Activated CD8-positive, alpha-beta memory T cell treated with anti-CD3 and anti-CD28 coated beads, Interleukin-2, amount 50 U/mL, for 4 hours (primary cell): ENCODE data around the gene CEACAM7.

Experiments
- DNase-seq: peaks from one replicate; pipeline ENCODE4 v3.0.0-alpha.2; 2020

CEACAM7 gene

DNA sequence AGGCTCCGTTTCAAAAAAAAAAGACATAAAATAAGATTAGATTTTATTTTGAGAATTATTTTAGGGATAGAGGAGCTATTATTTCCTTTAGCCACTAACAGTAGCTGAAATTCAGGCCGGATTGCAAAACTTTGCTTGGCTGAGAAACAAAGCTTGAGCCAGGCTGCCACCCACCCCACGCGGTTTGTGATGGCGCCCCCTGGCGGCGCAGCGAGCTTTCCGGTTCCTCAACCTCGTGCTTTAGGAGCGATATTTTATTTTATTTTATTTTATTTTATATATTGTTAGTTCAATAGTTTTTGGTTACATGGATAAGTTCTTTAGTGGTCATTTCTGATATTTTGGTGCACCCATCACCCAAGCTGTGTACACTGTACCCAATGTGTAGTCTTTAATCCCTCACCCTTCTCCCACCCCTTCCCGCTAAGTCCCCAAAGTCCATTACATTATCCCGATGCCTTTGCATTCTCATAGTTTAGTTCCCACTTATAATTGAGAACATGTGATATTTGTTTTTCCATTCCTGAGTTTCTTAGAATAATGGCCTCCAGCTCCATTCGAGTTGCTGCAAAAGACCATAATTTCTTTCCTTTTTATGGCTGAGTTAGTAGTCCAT lies 41.4 kb downstream of the CEACAM7 start:
- DNase-seq: peak; percentile 48

DNA sequence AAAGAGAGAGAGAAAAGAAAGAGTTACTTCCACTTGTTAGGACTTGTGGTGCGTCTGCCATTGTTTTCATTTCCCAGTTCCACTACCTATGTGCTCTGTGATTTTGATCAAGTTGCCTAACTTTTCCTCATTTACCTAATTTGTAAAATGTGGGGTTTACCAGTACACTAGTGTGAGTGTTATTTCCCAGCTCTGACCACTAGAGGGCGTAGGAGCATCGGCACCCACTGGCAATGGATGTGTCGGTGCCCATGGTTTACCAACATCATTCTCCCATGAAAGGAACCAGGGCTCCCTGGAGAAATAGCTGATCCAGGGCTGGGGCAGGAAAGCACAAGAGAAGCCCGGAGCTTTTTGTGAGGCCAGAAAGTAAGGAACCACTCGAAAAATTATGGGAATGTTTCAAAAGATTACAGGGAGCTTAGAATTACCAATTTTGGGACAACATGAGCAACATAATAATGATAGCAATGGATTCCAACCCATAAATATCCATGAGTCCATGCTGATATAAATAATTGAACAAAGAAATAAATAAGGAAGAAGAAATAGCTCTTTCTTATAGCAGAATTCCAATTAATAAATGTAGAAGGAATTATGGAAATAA lies 46.1 kb downstream of the CEACAM7 start:
- peak; percentile 74 for DNase-seq

DNA sequence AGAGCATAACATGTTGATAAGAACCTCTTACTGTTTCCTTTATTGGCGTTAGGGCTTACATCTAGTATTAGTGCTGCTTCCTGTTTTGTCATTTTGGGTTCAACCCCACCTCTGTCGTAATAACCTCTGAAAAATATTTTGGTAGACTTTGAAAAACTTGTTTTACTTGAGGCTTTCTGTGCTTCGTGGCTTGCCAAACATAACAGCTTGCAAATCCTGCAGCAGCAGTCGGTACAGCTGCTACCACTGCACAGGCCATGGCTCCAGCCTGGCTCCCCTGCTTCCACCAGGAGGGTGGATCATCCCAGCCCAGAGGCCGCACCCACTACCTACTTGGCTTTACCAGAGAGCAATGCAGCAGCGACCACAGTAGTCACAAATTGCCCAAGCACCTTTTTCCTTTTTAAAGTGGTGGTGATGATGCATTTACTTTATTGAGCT lies 49.4 kb downstream of the CEACAM7 start:
- no peak for DNase-seq

DNA sequence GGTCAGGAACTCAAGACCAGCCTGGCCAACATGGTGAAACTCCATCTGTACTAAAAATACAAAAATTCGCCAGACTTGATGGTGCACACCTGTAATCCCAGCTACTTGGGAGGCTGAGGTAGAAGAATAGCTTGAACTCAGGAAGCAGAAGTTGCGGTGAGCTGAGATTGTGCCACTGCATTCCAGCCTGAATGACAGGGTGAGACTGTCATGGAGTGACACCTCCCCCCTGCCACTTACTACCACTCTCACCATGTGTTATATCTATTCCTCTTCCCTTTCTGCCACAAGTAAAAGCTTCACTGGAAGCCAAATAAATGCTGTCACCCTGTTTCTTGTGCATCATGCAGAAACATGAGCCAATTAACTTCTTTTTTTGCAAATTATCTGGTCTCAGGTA lies 50.6 kb downstream of the CEACAM7 start:
- no peak for DNase-seq

DNA sequence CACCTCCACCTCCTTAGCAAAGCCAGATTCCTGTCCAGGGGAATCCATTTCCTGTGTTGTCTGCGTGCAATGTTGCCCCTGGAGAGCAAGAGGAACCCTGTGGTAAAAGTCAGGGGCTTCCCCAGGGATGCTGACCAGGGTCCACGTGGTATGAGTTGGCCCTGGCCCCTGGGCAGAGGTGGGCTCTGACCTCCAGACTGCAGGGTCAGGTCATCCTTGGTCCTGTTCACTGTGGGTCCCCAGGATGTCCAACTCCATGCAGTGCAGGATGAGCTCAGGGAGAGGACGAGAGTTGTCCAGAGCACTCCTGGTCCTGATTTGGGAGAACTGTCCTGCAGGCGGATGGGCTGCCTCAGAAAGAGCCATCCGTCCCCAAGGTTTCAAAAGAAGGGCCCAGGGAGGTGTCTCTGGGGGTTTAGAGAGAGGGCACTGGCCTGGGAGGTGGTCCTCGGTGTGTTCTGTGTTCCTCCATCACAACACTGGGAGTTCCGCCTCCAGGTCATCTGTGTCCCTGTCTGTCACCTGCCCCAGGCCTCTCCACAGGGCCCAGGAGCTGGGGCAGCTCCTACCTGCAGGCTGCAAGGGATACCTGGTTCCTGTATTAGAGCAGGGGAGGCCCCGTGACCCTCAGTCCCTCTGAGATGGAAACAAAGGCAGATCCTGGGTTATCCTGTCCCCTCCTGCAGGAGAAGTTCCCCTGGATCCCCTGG lies 59.9 kb downstream of the CEACAM7 start:
- DNase-seq: no peak

DNA sequence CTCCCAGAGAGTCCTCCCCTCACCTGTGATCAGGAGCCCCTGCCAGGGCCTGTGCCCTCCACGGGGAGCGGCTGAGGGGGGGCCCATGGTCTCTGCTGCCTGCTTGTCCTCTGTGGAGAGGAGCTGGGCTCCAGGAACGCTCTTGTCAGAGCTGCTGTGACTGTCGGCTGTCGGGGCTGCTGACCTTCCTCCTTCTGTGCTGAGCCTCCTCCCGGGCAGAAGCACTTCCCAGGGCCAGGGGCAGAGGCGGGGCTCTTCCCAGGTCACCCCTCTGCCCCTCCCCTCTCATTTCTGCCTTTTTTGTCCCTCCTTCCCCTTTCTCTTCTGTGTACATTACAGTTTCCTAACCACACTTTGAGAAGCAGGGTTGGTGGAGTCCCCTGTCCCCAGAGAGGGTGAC lies 61.2 kb downstream of the CEACAM7 start, which contains the start of gene CEACAM4:
Gene CEACAM4, minus strand, starts transcription at position 198 of the 400 bp plus-strand sequence. Its CDS starts 111 bp downstream, at position 87.
- DNase-seq: no peak

DNA sequence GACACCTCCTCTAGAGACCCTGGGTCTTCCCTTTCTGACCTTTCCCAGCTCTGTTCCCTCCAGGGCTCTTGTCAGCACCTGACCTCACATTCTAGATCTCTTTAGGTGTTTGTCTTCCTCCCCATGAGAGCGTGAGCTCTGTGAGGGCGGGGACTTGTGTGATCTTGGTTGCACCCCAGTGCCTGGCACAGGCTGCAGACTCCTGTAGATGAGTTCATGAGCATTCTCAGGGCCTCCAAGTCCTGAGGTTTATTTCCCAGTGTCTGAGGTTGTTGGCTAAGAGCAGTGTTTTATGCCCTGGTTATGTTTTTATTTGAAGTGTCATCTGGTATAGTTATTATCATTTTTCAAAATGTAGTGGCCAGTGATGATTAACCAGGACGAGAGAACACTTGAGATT lies 61.8 kb downstream of the CEACAM7 start:
- no peak for DNase-seq

DNA sequence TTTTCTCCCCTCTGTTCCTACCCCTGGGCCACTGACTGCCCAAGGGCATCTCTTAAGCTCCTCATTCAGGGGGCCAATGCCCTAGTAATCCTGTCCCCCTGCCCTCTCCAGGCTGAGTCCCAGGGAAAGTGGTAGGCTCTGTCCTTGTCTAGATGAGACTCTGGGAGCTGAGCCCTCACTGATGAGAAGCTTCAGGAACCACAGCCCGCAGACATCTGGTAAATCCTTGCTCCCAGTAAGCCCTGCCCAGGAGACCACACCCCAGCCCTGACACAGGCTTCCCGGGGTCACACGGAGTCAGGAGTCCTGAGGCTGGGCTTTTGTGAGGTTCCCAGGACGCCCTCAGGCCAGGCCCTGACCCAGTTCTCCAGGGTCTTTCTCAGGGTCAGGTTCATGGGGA lies 63.1 kb downstream of the CEACAM7 start:
- no peak for DNase-seq

DNA sequence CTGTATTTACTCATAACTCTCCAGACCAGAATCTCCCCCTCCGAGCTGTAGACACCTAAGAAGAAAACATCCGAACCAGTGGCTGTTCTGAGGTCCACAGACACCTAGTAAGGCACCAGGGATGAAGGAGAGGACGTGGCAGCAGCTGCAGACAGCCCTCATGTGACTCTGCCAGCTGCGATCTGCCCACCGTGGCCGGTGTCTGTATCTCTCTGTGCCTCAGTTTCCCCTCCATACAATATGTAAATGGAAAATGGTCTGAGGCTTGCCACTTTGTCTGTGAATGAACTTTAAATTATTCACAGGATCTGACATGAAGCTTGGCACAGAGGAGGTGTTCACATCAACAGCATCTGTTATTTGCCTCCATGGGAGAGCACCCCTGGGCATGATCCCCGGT lies 63.6 kb downstream of the CEACAM7 start:
- DNase-seq: no peak

DNA sequence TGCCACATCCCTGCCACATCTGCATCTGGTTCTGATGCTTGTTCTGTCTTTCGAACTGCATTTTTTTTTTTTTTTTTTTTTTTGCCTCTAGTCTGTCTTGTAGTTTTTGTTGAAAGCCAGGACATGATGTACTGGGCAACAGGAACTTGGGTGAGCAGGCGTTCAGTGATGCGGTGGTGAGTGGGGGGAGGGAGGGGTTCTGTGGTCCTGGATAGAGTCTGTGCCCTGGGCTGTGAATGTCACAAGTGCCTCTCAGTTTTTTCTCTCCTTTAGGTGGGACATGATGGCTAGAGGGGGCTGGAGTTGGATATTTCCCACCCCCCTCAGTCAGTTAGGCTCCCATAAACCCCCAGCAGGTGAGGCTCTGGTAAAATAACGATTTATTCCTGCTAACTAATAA lies 64.7 kb downstream of the CEACAM7 start:
- no peak for DNase-seq
